Anterior cingulate cortex (tissue), 58 donors: ENCODE results near the gene ZCCHC7.
"Not testable (repeated sequence)": the region's sequence is repeated elsewhere in the genome, so short reads cannot be mapped to it uniquely, and the experiment has no call there.

Source experiments
- DNase-seq, 58 donors: peaks; one replicate each; lab custom pipeline; 2025; lab: John Stamatoyannopoulos, UW

Gene ZCCHC7

GRCh38 chr9:37119907-37120842 lies at the start of gene ZCCHC7:
TSS of gene ZCCHC7 (plus strand) at chr9:37120574.
- peak; percentile 73 to 100 (median 94) for DNase-seq

DNA sequence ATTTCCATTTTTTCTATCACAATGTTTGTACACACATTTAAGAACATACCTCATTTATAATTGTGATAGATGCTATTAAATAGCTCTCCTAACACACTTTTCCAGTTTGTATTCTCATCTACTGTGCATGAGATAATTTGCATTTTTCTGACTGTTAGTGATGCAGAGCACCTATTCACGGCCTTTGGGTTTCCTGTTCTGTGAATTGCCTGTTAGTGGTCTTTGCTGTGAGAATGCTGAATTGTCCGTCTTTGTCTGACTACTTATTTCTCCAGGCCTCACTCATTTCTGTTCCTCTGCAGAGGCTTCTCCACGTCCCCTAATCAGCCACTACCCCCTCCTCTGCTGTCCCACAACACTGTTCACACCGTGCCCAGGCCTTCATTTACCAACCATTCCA lies 45.6 kb upstream of the ZCCHC7 start:
- not testable (repeated sequence) for DNase-seq

DNA sequence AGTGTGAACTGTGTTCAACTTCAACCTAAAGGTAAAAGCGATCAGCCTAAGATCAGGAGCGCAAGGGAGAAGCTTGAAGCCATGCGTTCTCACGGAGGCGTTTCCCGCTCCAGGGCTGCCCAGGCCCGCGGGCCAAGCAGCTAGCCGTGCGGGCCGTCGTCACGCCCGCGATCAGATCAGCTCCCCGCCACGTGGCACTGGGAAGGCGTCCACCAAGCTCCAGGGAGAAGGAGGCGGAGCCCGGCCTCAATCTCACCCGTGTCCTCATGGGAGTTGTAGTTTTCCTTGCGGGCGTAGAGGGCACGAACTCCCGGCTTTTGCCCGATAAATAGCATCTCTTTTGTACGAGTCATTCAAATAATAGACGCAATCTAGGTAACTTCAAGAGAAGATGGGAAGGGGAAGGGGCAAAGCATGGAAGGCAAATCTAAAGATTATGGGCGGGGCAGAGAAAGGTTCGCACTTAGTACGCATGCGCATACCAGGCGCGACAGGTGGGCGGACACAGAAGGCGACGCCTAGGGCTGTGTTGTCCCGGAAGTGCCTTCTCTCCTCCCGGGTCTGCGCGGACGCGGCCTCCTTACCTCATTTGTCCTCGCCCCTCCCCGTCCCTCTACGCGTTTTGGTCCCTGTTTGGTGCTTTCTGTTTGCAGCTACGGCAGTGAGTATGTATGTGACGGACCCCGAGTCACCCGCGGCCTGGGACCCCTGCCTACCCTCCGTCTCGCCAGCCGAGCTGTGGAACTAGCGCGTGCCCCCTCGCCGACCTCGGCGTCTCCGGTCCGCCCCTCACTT lies 40.8 kb upstream of the ZCCHC7 start:
- DNase-seq, result peak; percentile 69 to 97 (median 90)

- DNase-seq, result peak in 24 of 58 donors; percentile 1 to 57 (median 31)
These were observed 40.2 kb upstream of the ZCCHC7 start for GRCh38 chr9:37080165-37080628.

DNA sequence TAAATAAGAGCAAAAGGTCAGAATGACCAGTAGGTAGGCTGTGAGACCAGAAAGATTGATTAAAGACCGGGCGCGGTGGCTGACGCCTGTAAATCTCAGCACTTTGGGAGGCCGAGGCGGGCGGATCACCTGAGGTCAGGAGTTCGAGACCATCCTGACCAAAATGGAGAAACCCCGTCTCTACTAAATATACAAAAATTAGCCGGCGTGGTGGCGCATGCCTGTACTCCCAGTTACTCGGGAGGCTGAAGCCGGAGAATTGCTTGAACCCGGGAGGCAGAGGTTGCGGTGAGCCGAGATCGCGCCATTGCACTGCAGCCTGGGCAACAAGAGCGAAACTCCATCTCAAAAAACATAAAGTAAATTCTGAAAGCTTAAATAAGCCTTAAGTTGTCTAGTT lies 38.9 kb upstream of the ZCCHC7 start:
- not testable (repeated sequence) for DNase-seq

- DNase-seq, result no peak
These were observed 38.1 kb upstream of the ZCCHC7 start for GRCh38 chr9:37082214-37082765.

DNA sequence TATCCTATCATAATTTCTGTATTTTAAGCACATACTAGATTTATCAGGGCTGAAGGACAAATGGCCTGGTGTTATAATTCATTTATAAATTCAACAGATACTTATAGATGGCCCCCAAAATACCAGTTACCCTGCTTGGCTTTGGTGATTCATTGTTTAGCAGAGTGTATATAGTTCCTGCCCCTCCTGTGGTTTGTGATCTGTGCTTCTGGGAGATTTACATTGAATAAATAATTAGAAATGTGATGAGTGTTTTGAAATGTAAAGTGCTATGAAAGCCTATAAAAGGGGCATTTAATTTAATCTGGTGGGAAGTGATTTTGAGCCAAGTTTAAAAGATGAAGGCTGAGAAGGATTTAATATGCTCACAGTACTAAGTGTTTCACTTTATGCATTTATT lies 36.7 kb upstream of the ZCCHC7 start:
- no peak for DNase-seq

- no peak for DNase-seq
These were observed 35.1 kb upstream of the ZCCHC7 start for GRCh38 chr9:37085233-37085632.

DNA sequence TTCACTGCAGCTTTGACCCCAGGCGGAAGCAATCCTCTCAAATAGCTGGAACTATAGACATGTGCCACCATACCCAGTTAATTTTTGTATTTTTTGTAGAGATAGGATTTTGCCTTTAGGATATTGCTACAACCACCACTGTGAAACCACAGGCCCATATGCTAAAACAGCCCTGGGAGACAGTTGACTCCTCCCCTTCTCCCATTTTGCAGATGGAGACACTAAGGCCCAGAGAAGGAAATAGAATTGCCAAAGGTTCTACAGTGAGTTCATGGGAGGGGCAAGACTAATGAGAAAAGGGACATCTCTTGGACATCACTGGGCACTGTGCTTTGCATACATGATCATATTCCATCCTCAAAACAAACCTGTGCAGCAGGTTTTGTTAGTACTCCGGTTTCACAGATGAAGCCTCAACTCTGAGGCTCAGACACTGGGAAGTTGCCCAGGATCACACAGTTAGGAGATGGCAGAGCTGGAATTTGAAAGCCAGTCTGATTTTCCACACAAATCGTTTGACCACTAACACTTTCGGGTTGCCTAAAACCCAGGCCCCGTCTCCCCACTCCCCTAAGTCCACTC lies 27.6 kb upstream of the ZCCHC7 start:
- not testable (repeated sequence) for DNase-seq

- DNase-seq, result no peak
These were observed 25.6 kb upstream of the ZCCHC7 start for GRCh38 chr9:37094751-37095150.

GRCh38 chr9:37096628-37097027 lies 23.7 kb upstream of the ZCCHC7 start:
- no peak for DNase-seq

- no peak for DNase-seq
These were observed 23.1 kb upstream of the ZCCHC7 start for GRCh38 chr9:37097294-37097693.

- no peak for DNase-seq
These were observed 20.0 kb upstream of the ZCCHC7 start for GRCh38 chr9:37100327-37100726.

DNA sequence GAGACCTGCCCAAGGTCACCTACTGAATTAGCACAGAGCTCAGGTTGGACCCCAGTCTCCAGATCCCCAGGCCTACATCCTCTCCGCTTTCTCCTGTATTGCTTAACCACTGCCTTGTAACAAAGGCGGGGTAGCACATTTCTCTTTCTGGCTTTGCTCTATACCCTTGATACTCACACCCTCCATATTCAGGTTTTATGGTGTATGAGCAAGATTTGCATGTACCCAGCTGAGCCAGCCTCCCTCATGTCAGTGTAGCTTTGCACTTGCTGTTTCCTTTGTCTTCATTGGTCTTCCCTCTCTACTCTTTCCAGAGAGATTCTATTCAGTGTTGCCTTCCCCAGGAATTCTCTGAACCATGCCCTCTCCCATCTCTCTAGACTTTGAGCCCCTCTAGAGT lies 19.6 kb upstream of the ZCCHC7 start:
- DNase-seq, result no peak

DNA sequence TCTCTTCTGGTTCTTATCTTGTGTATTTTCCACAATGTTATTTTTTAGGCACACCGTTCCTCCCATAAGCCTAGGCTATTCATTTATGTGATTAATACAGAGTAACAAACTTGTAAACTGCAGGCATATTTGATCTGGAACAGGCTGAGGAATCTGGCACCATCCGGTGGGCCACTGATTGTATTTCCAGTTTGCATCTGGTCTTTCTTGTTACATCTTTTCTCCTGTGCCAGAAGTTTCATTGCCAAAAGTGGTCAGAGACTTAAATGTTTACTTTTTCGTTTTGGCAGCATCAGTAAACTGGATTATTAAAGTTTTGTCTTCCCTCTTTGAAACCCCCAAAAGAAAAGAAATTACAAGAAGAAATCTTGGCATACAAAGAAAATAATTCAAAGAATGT lies 17.9 kb upstream of the ZCCHC7 start:
- no peak for DNase-seq

- DNase-seq, result no peak
These were observed 16.0 kb upstream of the ZCCHC7 start for GRCh38 chr9:37104183-37104889.

DNA sequence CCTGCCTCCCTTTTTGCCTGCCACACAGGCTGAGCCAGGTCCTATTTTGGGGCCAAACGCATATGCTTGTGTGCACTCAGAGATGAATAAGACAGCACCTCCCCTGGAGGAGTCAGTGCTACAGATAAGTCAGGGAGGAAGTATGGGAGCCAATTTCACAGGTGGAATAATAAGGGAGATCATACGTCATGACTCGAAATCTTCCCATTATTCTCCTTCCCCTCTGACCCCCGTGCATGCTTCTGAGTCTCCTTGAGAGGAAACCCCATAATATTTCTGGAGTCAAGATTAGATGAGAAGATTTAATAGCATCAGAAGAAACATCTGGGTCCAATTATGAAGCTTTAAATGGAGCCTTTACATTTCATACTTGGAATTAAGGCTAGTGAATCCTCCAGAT lies 15.1 kb upstream of the ZCCHC7 start:
- DNase-seq, result no peak

- no peak for DNase-seq
These were observed 12.7 kb upstream of the ZCCHC7 start for GRCh38 chr9:37107701-37108100.

DNA sequence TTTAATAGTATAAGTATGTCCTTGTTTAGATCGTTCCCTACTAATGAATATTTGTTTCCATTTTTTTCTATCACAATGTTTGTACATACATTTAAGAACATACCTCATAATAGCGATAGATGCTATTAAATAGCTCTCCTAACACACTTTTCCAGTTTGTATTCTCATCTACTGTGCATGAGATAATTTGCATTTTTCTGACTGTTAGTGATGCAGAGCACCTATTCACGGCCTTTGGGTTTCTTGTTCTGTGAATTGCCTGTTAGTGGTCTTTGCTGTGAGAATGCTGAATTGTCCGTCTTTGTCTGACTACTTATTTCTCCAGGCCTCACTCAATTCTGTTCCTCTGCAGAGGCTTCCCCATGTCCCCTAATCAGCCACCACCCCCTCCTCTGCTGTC lies 5.9 kb upstream of the ZCCHC7 start:
- not testable (repeated sequence) for DNase-seq

DNA sequence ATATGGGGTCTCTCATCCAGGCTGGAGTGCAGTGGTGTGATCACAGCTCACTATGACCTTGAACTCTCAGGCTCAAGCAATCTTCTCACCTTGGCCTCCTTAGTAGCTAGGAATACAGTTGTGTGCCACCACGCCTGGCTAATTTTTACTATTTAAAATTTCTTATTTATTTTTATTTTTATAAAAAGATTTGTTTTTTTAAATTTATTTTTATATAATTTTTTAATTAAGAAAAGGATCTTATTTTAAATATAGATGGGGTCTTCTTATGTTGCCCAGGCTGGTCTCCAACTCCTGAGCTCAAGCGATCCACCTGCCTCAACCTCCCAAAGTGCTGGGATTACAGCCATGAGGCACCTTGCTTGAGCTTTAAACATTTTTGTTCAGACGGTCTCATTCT lies 2.4 kb upstream of the ZCCHC7 start:
- no peak for DNase-seq
